Ovary (tissue), 9 donors: ENCODE results near the gene ALOX5AP. TPM values are rescaled to one million over a fixed set of nuclear protein-coding genes. Genes with fewer than 3 reads are reported as not detected.

Source experiments
- DNase-seq, 5 donors: peaks; one replicate each; pipeline ENCODE4 v3.0.0-alpha.2; 2019 to 2020
- H3K27ac ChIP-seq, 2 donors: fragments of 200-600 bp; one replicate each; pipeline versions ENCODE4 v1.5.1 to v1.8.0; 2019 to 2022
- H3K27me3 ChIP-seq: fragments of 200-600 bp; one replicate; pipeline ENCODE4 v1.8.0; 2022
- H3K36me3 ChIP-seq: fragments of 200-600 bp; sonication (generic); one replicate; pipeline ENCODE4 v1.5.1; 2019
- H3K4me1 ChIP-seq: one replicate; pipeline ENCODE4 v1.8.1; 2013; ENCODE audit warnings: mild to moderate bottlenecking, moderate library complexity; ENCODE audit not compliant: insufficient read depth
- H3K4me3 ChIP-seq: fragments of 200-600 bp; sonication (generic); one replicate; pipeline ENCODE4 v1.5.1; 2017
- H3K9me3 ChIP-seq, 2 donors: fragments of 200-600 bp in 1 of 2; sonication (generic) in 1 of 2; one replicate each; pipeline versions ENCODE4 v1.5.1 to v1.8.1; 2013 to 2019; ENCODE audit warnings: mild to moderate bottlenecking in 1 of 2, moderate library complexity in 1 of 2
- EP300 ChIP-seq: sonication (generic); formaldehyde crosslinking; IDR thresholded peaks from one replicate; pipeline ENCODE4 v1.6.1; 2017; ENCODE audit warnings: antibody characterized with exemption
- POLR2A ChIP-seq: fragments of 450-650 bp; IDR thresholded peaks from one replicate; pipeline ENCODE4 v1.6.1; 2017; ENCODE audit warnings: antibody characterized with exemption, mild to moderate bottlenecking, moderate library complexity
- WGBS, 3 donors: extraction: QIAGEN DNeasy Blood & Tissue Kit in 1 of 3; methylation state at CpG; one replicate each; pipeline versions ENCODE4 v1.1.5 to v1.1.7; 2013 to 2017; 5-methylcytosine and 5-hydroxymethylcytosine counted together
- intact Hi-C, 4 donors: fragments of 100-400 bp; cut with DNase I; formaldehyde crosslinking; loops; one replicate each; pipeline versions ENCODE4 v1.11.0 to v1.15.1; 2022 to 2023
- polyA plus RNA-seq, 2 donors: library from polyadenylated mRNA; stranded (reverse); fragments of 200-250 nt in 1 of 2; fragments of 350-450 nt in 1 of 2; fragmentation: Illumina TruSeq in 1 of 2; extraction: RNeasy Lipid Tissue Mini Kit (QIAGEN cat#74804) in 1 of 2; gene quantifications; one replicate each; pipeline ENCODE4 v1.2.3, GENCODE V29; 2013 to 2014
- total RNA-seq, 7 donors: library from RNA; depleted of rRNA in 2 of 7; stranded (reverse); fragments of >200 nt in 2 of 7; fragmentation: NEBNext Ultra II Directional in 3 of 7; extraction: Animal tissue kit (Norgen Biotek cat#: 25700) in 3 of 7; gene quantifications; one replicate each; pipeline versions ENCODE4 v1.1.0 to v1.2.4, GENCODE V29; 2016 to 2023
- TF ChIP-seq, protein P1 (sequence below), 3 donors: fragments of 450-650 bp in 2 of 3; fragments of 200-600 bp in 1 of 3; IDR thresholded peaks; one replicate each; pipeline versions ENCODE4 v1.5.1 to v1.8.0; 2016 to 2022; ENCODE audit warnings: antibody characterized with exemption in 3 of 3, mild to moderate bottlenecking in 1 of 3
- donor health status: DM: no; HTN: no; CAD: no; lungs with moderate emphysema.
- donor health status: DM: no; HTN: no; CAD: no.
- donor health status: Bipolar disorder and iron deficiency.
- donor health status: DM: yes; HTN: yes; CAD: no.
- donor health status: DM: no; HTN: no; CAD: no.
- donor health status: DM: yes; HTN: yes; CAD: no.

ALOX5AP gene
- total and polyA plus RNA-seq, 9 donors = 3.3 to 41.6 (median 10.8) TPM

DNA sequence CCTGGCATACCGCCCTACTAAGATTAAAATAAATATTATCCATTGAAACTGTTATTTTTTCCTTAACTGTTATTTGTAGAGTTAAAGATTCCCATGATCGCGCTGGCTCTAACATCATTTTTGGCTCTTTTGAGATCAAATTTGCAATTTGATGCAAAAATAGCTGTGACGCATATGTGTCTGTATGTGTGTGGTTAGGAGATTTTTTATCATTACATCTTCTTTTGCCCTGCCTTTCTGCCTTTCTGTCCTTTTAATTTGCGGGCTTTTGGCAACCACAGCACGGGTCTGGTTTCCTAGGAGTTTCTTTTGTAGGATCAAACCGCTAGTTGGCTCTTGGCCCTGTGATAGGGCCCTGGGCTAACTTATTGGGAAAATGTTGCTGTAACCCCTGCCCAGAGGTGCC lies 37.3 kb upstream of the ALOX5AP start:
- intact Hi-C loops = no loop called here
- TF ChIP-seq, protein P1, sequence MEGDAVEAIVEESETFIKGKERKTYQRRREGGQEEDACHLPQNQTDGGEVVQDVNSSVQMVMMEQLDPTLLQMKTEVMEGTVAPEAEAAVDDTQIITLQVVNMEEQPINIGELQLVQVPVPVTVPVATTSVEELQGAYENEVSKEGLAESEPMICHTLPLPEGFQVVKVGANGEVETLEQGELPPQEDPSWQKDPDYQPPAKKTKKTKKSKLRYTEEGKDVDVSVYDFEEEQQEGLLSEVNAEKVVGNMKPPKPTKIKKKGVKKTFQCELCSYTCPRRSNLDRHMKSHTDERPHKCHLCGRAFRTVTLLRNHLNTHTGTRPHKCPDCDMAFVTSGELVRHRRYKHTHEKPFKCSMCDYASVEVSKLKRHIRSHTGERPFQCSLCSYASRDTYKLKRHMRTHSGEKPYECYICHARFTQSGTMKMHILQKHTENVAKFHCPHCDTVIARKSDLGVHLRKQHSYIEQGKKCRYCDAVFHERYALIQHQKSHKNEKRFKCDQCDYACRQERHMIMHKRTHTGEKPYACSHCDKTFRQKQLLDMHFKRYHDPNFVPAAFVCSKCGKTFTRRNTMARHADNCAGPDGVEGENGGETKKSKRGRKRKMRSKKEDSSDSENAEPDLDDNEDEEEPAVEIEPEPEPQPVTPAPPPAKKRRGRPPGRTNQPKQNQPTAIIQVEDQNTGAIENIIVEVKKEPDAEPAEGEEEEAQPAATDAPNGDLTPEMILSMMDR (IDR thresholded peaks at IDR 0.05) = no peak
- H3K36me3 ChIP-seq = no peaks in the 10 kb centered on the region
- DNase-seq = no peak
- no peak overlapping the region for H3K4me3 ChIP-seq
- H3K9me3 ChIP-seq = no peaks in the 10 kb centered on the region
- 54 to 63% (median 58%) methylated on average over 7 of the region's 7 CpGs for WGBS, 3 donors
- H3K27ac ChIP-seq = no peak overlapping the region
- no peaks in the 10 kb centered on the region for H3K4me1 ChIP-seq
- H3K27me3 ChIP-seq = no peaks in the 10 kb centered on the region

DNA sequence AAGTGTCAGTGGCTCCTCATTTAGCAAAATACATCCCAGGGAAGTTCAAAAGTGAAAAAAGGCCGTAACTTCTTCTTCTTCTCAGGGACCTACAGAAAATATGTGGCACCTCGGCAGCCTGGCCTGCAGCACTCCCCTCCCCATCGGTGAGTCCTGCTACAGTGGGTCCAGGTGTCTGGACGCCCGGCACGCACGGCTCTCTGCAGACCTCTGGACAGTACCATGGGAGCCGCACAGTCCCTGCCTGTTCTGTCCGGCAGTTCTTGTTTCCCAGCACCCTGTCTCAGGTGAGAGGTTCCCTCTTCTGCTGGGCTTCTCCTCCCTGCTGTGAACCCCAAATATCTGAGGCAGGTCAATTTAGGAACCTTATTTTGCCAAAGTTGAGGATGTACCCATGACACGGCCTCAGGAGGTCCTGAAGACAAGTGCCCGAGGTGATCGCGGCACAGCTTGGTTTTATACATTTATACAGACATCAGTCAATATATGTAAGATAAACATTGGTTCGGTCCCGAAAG lies 36.8 kb upstream of the ALOX5AP start:
- Histone ChIP-seq H3K9me3 (no peaks in the 10 kb centered on the region), H3K4me1 (no peaks in the 10 kb centered on the region), H3K27ac (no peak overlapping the region), H3K4me3 (no peak overlapping the region), H3K36me3 (no peaks in the 10 kb centered on the region), H3K27me3 (no peaks in the 10 kb centered on the region)
- DNase-seq = no peak
- intact Hi-C loops = no loop called here
- WGBS, 3 donors = 81 to 89% (median 81%) methylated on average over 15 of the region's 15 CpGs
- TF ChIP-seq POLR2A (no peak), EP300 (no peak)
- TF ChIP-seq, protein P1 (IDR thresholded peaks at IDR 0.05) = no peak

DNA sequence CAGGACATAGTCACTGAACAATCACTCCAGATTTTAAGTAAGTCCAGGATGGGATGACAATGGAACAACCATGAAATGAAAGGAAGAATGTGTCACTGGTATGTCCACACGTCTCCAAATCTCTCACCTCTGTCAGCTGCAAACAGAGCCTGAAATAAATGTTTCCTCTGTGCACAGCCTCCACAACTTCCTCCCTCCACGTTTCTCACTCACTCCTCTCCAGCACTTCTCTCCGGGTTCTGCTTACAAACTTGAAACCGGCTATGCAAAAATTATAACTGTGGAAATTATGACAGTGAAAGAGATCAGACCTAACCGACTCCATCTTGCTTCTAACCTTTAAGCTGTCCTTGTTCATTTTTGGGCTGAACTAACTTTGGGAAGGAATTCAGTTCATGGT lies 35.0 kb upstream of the ALOX5AP start:
- Histone ChIP-seq H3K36me3 (no peaks in the 10 kb centered on the region), H3K27ac (no peak overlapping the region), H3K4me1 (no peaks in the 10 kb centered on the region), H3K27me3 (no peaks in the 10 kb centered on the region), H3K4me3 (no peak overlapping the region), H3K9me3 (no peaks in the 10 kb centered on the region)
- intact Hi-C loops = no loop called here
- DNase-seq = no peak
- TF ChIP-seq, protein P1 (IDR thresholded peaks at IDR 0.05) = no peak
- TF ChIP-seq EP300 (no peak), POLR2A (no peak)
- WGBS, 3 donors = 71 to 79% (median 71%) methylated on average over 5 of the region's 5 CpGs

DNA sequence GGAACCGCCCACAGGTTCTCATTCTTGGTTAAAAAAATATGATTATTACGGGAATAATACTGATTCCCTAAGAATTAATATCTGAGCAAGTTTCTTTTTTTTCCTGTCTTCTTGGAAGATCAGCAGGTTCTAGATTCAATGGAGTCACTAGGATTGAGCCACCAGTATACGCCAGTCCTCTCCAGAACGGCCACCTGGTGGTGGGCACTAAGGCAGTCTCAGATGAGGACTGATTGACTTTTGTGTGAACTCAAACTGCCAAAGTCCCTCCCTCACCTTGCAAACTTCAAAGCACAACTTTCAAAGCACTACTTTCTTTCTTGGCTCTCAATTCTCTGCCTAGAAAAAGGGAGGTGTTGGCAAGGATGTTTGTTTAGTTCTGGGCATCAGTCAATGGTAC lies 33.3 kb upstream of the ALOX5AP start:
- WGBS, 3 donors = 90 to 94% (median 94%) methylated on average over 4 of the region's 4 CpGs
- TF ChIP-seq, protein P1 (IDR thresholded peaks at IDR 0.05) = no peak
- no peaks in the 10 kb centered on the region for H3K9me3 ChIP-seq
- no peak overlapping the region for H3K4me3 ChIP-seq
- intact Hi-C loops = no loop called here
- H3K36me3 ChIP-seq = no peaks in the 10 kb centered on the region
- DNase-seq = no peak
- H3K4me1 ChIP-seq = no peaks in the 10 kb centered on the region
- H3K27me3 ChIP-seq = no peaks in the 10 kb centered on the region
- H3K27ac ChIP-seq = no peak overlapping the region

DNA sequence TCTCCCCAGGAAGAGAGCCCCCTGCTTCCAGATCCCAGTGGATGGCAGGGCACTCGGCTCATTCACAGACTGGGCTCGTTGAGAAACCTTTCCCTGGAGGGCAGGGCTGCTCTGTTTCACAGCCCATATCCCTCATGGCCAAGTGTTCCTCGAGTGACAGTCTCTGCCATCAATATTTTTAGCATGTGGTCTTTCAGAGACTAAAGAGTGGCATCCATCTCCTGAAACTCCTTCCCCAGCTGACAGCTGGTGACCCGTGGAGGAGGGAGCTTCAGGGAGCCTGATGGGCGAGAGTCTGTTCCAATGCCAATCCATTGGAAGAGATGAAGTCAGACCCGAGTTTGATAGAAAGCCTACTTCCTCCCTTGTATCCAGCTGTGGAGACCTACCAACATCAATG lies 30.7 kb upstream of the ALOX5AP start:
- intact Hi-C loops = no loop called here
- no peak for DNase-seq
- TF ChIP-seq EP300 = no peak
- TF ChIP-seq POLR2A = no peak
- TF ChIP-seq, protein P1 (IDR thresholded peaks at IDR 0.05) = no peak
- H3K27me3 ChIP-seq = no peaks in the 10 kb centered on the region
- H3K9me3 ChIP-seq = no peaks in the 10 kb centered on the region
- no peak overlapping the region for H3K27ac ChIP-seq
- H3K4me1 ChIP-seq = no peaks in the 10 kb centered on the region
- no peak overlapping the region for H3K4me3 ChIP-seq
- 65 to 86% (median 66%) methylated on average over 6 of the region's 6 CpGs for WGBS, 3 donors
- no peaks in the 10 kb centered on the region for H3K36me3 ChIP-seq
